HG03095 (cell line): ENCODE data around the gene COPA.
A peak's percentile ranks its signal among the peaks of the same experiment; 100 is the strongest.

Experiments used
- ATAC-seq: cut with Tn5 transposase; IDR thresholded peaks from one replicate; pipeline ENCODE4 v1.9.1; 2021; ENCODE audit warnings: moderate library complexity; ENCODE audit not compliant: unreplicated experiment

COPA gene

DNA sequence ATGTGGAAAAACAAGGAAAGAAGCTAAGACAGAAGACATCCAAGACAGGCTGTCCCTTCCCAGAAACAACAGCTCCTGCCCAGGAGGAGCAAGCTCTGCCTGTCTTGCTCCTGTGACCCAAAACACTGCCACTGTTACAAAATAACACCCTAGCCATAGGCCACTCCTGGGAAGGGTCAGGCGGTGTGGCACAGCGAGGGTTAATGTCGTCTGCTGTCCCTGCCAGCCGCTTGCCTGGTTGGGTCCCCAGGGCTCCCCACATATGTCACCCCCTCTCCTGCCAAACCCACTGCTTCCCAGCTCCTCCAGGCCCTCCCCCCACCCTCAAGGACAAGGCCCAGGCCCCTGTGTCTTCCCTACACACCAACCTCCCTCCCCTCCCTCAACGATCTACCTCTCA, 20.0 kb upstream of the COPA start:
- no peak for ATAC-seq

- no peak for ATAC-seq
These were observed 19.3 kb upstream of the COPA start for GRCh38 chr1:160362168-160362957.

DNA sequence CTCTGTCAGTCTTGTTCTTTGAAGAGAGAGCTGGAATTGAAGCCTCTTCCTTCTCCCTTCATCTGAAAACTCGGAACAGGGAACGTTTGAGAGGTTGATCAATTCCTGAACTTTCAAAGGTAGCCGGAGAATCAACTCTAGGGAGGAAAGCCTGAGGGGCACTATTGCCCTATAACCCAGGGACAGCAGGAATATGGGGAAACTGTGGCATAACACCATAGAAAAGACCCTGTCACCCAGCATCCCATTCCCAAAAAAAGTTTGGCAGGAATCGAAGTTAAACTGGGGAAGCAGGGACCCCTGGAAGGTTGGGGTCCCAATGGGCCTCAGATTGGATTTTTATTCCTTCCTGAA, 18.7 kb upstream of the COPA start:
- ATAC-seq: no peak

DNA sequence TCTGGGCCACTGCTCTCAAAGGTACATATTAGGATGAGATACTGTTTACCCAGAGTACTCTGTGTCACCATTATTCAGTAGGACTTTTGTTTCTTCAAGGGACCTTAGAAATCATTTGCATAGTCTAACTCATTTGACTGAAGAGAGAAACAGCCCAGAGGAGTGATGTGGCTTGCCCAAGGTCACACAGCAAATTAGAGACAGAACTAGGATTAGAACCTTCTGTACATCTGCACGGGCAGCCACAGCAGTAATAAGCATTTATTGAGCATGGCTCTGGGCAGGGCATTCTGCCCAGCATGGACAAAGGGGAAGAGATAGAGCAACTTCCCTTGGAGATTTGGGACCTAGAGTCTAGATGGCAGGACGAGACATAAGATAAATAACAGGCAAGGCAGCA, 18.1 kb upstream of the COPA start:
- no peak for ATAC-seq

- ATAC-seq: no peak
These were observed 17.2 kb upstream of the COPA start for GRCh38 chr1:160360227-160360695.

- ATAC-seq: no peak
These were observed 16.6 kb upstream of the COPA start for GRCh38 chr1:160359559-160360226.

DNA sequence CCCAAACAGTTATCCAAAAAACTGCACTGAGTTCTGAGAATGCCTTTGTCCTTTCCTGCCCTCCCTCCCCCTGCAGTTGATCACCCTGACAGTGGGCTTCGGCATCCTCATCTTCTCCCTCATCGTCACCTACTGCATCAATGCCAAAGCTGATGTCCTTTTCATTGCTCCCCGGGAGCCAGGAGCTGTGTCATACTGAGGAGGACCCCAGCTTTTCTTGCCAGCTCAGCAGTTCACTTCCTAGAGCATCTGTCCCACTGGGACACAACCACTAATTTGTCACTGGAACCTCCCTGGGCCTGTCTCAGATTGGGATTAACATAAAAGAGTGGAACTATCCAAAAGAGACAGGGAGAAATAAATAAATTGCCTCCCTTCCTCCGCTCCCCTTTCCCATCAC, 15.0 kb upstream of the COPA start:
- ATAC-seq: no peak

DNA sequence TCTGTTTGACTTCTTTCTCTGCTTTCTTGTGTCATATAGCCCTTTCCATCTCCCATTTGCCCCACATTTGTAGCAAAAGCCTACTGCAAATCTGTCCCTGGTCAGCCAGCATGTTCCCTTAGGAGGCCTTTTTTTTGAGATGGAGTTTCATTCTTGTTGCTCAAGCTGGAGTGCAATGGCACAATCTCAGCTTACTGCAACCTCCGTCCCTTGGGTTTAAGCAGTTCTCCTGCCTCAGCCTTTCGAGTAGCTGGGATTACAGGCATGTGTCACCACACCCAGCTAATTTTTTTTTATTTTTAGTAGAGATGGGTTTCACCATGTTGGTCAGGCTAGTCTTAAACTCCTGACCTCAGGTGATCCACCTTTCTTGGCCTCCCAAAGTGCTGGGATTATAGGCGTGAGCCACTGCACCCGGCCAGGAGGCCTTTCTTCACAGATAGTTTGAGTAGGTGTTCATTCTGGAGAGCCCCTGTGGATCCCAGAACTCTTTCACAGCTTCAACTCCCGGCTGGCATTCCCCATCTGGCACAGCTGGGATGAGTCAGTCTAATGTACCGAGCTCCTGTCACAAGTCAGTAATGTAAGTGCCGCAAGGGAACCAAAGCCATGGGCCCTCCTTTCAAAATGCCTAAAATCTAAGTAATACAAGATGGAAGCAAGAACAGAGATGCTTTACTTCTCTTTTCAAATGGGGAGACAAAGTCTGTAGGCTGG, 14.4 kb upstream of the COPA start:
- ATAC-seq: no peak

DNA sequence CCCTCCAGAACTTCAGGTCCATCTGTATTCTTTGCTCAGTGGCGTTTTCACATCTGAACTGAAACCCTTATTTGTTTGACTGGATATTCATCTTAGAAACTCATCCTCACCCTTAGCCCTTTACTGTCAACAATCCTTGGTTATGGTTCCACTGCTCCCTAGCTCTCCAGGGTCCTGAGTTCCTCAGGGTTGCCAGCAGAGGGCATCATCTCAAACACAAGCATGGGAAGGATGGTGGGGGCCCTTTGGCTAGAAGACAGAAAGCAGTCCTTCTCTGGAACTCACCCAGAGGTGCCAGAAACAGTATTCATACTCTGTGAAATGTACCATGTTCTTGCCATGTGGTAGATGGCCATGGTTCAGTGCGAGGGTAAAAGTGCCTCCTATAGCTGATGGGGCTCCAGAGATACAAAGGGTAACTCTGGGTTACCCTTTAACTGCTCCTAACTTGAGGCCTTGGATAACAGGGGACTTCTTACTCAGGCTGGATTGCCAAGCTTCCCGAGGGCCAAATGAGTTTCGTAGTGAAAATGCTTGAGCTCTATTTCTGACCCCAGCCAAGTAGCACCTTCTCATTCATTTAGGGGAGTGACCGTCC, 11.4 kb upstream of the COPA start:
- ATAC-seq: no peak

DNA sequence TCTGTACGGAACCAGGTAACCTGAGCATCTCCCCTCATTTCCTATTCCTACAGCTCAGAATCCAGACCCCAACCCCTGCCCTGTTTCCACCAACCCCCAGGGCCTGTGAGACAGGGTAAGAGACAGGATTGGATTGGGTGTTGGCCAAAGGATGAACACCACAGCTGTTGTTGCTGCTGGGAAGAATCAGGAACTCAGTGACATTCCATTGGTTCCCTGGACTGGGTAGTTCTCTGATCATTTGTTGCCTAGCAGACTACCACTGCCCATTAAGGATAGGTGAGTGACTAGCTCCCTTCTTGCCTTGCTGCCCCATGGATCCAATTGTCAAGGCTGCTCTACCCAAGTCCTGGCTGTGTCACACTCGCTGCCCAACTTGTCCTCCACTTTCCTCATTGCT, 10.2 kb upstream of the COPA start:
- ATAC-seq: no peak

GRCh38 chr1:160352555-160352954, 9.5 kb upstream of the COPA start:
- ATAC-seq: no peak

GRCh38 chr1:160351629-160352028, 8.6 kb upstream of the COPA start:
- no peak for ATAC-seq

GRCh38 chr1:160346958-160347357, 3.9 kb upstream of the COPA start:
- peak; percentile 47 for ATAC-seq

DNA sequence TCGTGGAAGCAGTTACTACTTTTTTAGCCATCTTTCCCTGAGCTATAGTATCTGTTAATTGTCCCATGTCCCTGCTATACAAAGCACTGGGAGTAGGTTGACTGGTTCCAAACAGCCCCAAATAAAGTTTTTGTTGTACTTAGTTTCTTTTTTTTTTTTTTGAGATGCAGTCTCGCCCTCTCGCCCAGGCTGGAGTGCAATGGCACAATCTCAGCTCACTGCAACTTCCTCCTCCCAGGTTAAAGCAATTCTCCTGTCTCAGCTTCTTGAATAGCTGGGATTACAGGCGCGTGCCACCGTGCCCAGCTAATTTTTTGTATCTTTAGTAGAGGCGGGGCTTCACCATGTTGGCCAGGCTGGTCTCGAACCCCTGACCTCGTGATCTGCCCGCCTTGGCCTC, 3.4 kb upstream of the COPA start:
- no peak for ATAC-seq

- ATAC-seq: no peak
These were observed 1.9 kb upstream of the COPA start for GRCh38 chr1:160344936-160345335.

GRCh38 chr1:160344241-160344640, 1.2 kb upstream of the COPA start:
- ATAC-seq: no peak

- ATAC-seq: no peak
These were observed 524 bp downstream of the COPA start for GRCh38 chr1:160342526-160342925.

GRCh38 chr1:160340866-160341265, 2.2 kb downstream of the COPA start:
- no peak for ATAC-seq

DNA sequence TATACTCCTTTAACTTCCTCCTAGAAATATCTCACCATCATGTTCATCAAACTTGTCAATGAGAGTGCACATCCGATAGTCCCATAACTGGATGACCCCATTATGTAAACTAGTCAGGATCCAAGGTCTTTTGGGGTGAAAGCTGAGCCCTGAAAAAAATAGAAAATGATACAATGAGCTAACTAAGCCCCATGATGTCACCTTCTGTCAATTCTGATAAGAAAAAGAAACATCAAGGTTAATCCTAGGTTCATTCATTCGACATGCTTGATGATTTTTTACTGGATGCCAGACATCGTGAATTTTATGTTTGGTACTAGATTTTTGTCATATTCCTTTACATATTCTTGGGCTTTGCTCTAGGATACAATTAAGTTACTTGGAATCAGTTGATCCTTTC, 2.9 kb downstream of the COPA start:
- ATAC-seq: no peak

GRCh38 chr1:160338580-160338979, 4.5 kb downstream of the COPA start:
- no peak for ATAC-seq

- no peak for ATAC-seq
These were observed 10.5 kb downstream of the COPA start for GRCh38 chr1:160332516-160332915.

- ATAC-seq: no peak
These were observed 12.9 kb downstream of the COPA start for GRCh38 chr1:160330119-160330518.
